NB4 (cell line): Measurements from ENCODE around the gene CCDC107.

ENCODE experiments used
- MYC ChIP-seq: IDR thresholded peaks from 2 replicates; pipeline ENCODE4 v1.6.1; 2011; ENCODE audit warnings: low read depth, low read length
- POLR2A ChIP-seq: IDR thresholded peaks from 2 replicates; pipeline ENCODE4 v1.6.1; 2011; ENCODE audit warnings: mild to moderate bottlenecking; ENCODE audit not compliant: insufficient read length; ENCODE audit errors: extremely low read depth
- TF ChIP-seq, protein P1 (sequence below): IDR thresholded peaks from 2 replicates; pipeline ENCODE4 v1.6.1; 2011; ENCODE audit warnings: low read depth, low read length
- TF ChIP-seq, protein P2 (sequence below): IDR thresholded peaks from one replicate; pipeline ENCODE4 v1.5.1; 2012; ENCODE audit warnings: low read depth, low read length

DNA sequence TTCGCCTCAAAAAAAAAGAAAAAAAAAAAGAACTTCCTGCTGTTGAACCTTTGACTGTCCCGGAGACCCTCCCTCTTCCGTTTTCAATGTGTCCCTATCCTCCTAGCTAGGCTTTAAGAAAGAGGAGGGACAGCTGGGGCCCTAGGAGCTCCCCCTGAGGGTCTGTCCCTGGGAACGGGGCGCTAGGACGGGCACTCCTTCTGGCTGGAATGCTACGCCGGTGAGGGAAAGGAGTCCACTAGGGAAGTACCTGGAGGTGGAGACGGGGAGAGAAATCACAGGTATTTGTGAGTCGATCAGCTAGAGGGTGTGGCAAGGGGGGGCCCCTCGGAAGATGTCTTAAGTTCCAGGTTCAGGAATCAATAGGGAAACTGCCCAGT is 11.9 kb upstream of the CCDC107 start:
- TF ChIP-seq, protein P1, sequence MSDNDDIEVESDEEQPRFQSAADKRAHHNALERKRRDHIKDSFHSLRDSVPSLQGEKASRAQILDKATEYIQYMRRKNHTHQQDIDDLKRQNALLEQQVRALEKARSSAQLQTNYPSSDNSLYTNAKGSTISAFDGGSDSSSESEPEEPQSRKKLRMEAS: no peak
- TF ChIP-seq, protein P2, sequence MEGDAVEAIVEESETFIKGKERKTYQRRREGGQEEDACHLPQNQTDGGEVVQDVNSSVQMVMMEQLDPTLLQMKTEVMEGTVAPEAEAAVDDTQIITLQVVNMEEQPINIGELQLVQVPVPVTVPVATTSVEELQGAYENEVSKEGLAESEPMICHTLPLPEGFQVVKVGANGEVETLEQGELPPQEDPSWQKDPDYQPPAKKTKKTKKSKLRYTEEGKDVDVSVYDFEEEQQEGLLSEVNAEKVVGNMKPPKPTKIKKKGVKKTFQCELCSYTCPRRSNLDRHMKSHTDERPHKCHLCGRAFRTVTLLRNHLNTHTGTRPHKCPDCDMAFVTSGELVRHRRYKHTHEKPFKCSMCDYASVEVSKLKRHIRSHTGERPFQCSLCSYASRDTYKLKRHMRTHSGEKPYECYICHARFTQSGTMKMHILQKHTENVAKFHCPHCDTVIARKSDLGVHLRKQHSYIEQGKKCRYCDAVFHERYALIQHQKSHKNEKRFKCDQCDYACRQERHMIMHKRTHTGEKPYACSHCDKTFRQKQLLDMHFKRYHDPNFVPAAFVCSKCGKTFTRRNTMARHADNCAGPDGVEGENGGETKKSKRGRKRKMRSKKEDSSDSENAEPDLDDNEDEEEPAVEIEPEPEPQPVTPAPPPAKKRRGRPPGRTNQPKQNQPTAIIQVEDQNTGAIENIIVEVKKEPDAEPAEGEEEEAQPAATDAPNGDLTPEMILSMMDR: no peak
- TF ChIP-seq POLR2A (no peak), MYC (no peak)
